IPS-NIHi7 (cell line): ENCODE measurements around the gene TMEM33.

Source experiments
- DNase-seq: peaks from one replicate; pipeline ENCODE4 v3.0.0; 2012; ENCODE audit warnings: mixed read lengths; ENCODE audit errors: extremely low spot score

Gene TMEM33

GRCh38 chr4:41939016-41939626 is 3.9 kb downstream of the TMEM33 start:
- DNase-seq: no peak

GRCh38 chr4:41940834-41941233 is 5.6 kb downstream of the TMEM33 start:
- no peak for DNase-seq

DNA sequence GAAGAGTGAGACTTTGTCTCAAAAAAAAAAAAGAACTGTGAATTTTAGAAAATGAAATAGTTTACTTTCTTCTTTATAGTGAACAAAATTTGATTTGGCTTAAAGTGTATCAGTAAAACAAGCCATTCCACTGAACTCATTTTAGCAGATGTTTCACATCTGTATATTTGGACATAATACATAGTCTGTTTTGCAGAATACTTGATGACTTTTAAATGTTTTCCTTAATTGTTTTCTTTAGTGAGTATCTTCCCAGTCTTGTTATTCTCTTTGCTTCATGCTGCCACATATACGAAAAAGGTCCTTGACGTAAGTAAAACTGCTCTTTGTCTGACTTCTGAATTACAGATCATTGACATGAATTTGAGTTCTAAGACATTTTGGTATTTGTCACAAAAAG is 8.3 kb downstream of the TMEM33 start:
- DNase-seq: no peak

- DNase-seq: no peak
These were observed 8.9 kb downstream of the TMEM33 start for GRCh38 chr4:41944089-41944488.

DNA sequence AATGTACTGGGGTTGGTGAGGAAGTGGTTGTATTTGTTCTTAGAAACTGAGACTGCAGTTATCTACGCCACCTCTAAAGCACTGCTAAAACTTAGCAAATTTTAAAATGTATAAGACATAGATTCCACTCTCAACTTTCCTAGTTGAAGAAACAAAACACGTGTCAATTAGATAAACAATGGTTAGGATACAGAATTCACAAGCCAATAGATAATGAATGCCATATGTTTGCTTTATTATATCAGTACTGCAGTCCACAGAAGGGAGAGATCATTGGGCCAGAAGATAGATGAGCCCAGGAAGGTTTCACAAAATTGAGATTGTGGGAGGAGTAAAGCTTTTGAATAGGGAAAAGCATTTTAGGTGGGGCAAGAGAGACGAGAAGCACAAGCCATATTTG is 14.3 kb downstream of the TMEM33 start:
- DNase-seq: no peak

DNA sequence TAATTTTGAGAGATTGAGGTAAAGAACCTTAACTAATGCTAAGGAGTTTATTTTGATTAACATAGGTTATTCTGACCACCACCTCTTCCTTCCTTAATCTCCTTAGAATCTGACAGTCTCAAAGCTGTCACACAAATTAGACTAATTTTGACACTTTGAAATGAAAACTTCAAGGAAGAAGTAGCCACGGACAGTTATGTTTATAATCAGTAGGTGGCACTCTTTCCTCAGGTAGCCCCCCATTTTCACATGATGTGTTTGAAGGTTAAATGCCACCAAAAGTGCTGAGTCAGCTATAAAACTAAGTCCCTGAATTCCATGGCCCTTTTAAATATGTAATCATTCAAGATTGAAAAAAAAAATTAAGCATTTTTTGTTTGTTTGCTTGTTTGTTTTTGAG is 22.4 kb downstream of the TMEM33 start:
- DNase-seq: peak; percentile 49

GRCh38 chr4:41963105-41963504 is 27.9 kb downstream of the TMEM33 start:
- no peak for DNase-seq

- DNase-seq: no peak
These were observed 29.2 kb downstream of the TMEM33 start for GRCh38 chr4:41964401-41964800.

- DNase-seq: no peak
These were observed 32.2 kb downstream of the TMEM33 start for GRCh38 chr4:41967392-41967791.

DNA sequence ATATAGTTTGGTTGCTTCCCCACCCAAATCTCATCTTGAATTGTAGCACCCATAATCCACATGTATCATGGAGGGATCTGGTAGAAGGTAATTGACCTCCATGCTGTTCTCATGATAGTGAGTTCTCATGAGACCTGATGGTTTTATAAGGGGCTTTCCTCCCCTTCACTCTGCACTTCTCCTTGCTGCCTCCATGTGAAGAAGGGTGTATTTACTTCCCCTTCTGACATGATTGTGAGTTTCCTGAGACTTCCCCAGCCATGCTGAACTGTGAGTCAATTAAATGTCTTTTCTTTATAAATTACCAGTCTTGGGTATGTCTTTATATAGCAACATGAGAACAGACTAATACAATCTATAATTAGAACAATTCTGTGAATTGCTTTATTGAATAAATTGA is 34.4 kb downstream of the TMEM33 start:
- DNase-seq: no peak

DNA sequence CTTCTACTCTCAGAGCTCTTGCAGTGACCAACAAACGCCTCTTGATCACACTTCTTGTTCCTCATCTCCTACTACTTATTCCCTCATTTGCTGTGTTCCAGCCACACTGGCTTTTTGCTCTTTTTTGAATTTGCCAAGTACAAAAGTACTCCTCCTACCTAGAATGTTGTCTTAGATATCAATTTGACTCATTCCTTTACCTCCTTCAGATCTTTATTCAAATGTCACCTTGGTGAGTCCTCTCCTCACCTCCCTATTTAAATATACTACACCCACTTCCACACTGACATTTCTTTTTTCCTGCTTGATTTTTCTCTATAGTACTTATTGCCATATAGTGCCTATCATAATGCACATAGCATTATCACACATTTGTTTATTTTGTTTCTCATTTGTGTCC is 40.1 kb downstream of the TMEM33 start:
- no peak for DNase-seq

DNA sequence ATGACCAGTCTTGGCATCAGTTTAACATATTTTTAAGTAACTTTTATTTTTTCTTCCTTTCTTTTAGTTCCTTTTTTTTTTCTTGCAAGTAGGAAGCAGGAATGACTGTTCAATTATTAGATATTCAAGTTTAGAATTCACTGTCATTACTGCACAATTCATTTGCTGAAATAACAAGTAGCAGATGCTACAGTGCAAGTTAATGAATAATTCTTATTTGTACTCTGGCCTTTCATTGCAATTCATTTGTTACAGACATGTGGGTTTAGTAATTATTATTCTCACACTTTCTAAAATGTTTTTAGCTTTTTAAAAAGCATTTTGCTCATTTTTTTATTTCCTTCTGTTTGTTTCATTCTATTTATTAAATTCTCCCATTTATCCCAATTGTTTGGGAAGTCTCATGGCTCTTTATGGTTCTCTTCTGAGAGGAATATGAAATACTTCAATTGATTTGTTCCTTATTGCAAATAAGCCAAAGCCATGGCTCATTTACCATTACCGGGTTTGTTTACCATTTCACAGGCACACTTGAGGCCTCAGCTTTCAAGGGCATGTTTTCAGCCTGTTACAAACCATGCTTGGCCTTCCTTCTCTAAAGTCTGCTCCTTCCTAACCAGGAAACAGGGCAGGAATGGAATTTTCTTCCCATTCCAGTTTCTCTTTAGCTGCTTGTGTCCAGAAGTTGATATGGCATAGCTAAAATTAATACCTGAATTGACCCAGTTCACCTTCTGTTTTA is 41.7 kb downstream of the TMEM33 start:
- DNase-seq: no peak

DNA sequence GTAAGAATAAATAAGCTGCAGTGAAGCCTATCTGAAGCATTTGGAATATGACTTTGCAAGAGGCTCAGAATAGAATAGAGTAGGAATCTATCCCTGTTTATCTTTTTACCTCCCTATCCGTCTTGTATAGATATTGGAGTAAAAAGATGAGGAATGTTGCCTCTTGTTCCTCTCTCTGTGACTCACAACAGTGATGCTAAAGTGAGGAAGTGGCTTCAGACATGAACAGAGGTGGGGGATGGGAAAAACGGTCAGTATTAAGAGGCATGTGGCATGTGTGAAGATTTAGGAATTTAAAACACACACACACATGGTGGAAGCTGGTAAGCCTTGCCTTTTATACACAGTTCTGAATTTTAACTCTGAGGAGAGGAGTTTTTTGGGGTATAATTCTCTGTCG is 42.5 kb downstream of the TMEM33 start:
- DNase-seq: no peak

- DNase-seq: no peak
These were observed 46.2 kb downstream of the TMEM33 start, which contains the start of gene DCAF4L1 for GRCh38 chr4:41981456-41981855. Gene DCAF4L1, plus strand, starts transcription at chr4:41981756. Its CDS starts 37 bp downstream, at chr4:41981793.

- DNase-seq: no peak
These were observed 47.5 kb downstream of the TMEM33 start for GRCh38 chr4:41982716-41983115.

DNA sequence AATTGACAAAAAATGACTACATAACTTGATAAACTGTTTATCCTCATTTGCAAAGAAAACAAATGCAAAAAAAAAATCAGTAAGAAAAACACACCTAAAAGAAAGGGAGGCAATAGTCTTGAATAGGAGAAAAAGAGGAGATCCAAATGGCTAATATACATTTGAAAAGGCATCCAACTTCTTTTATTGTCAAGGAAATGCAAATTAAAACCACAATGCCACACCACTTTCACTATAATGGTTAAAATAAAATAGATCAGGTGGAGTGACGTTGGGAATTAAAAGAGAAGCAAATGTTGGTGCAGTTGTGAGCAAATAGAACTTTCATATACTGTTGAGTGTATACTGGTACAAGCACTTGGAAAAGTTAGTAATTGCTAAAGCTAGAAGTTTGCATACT is 49.9 kb downstream of the TMEM33 start:
- no peak for DNase-seq

- no peak for DNase-seq
These were observed 54.8 kb downstream of the TMEM33 start for GRCh38 chr4:41989994-41990364.

- DNase-seq: peak; percentile 98
These were observed 55.3 kb downstream of the TMEM33 start, which contains the start of gene SLC30A9 for GRCh38 chr4:41990365-41991111. Gene SLC30A9, plus strand, starts transcription at chr4:41990530. Its CDS starts 122 bp downstream, at chr4:41990652.

- DNase-seq: no peak
These were observed 56.9 kb downstream of the TMEM33 start for GRCh38 chr4:41991916-41992767.

DNA sequence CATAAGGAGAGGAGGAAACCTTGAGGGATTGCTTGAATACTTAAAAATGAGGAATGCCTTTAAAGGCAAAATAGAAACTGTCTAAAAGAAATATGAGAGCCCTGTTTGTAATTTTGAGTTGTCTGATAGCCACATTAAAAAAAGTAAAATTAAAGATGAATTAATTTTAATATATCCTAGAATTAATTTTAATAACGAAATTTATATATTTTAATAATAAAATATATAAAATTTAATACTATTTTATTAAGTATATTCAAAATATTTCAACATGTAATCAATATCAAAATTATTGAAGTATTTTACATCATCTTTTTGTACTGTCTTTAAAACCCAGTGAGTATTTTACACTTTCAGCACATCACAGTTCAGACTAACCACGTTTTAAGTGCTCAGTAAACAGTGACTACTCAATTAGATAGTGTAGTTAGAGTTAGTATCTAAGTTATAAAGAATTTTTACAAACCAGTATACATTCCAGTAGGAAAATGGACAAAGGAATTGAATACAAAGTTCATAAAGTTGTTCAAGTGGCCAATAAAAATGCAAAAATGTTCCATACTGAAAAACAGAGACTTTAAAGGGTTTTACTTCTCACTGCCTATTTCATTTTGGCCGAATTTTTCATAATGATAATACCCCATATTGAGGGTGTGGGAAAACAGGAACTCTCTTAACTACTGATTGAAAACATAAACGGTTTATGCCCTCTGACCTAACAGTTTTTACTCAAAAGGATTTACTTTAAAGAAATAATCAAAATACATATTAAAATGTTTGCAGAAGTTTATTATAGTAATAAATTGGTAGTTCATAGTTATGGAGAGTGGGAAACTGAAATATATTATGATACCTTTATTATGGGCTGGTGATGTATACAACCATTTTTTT is 58.0 kb downstream of the TMEM33 start:
- no peak for DNase-seq

DNA sequence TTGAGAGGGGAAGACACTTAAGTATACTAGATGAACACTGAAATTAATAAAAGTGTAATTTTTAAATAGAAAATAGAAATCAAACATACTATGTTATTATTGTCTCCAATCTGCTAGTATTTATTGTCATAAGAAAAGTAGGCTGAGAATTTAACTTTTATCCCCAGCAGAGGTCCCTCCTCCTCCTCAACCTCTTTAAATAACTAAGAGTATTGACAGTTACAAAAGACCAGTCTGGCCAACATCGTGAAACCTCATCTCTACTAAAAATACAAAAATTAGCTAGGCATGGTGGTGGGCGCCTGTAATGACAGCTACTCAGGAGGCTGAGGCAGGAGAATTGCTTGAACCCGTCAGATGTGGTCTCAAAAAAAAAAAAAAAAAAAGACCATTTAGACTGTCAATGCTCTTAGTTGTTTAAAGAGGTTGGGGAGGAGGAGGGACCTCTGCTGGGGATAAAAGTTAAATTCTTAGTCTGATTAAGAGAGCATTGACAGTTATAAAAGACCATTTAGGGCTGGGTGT is 59.3 kb downstream of the TMEM33 start:
- no peak for DNase-seq
